Daoy (cell line): ENCODE measurements around the gene GK. TPM values are rescaled to one million over a fixed set of nuclear protein-coding genes. Genes with fewer than 3 reads are reported as not detected.
"Not testable (repeated sequence)": the region's sequence is repeated elsewhere in the genome, so short reads cannot be mapped to it uniquely, and the experiment has no call there.

Source experiments
- DNase-seq: peaks from one replicate; pipeline ENCODE4 v3.0.0-alpha.2; 2015; ENCODE audit warnings: low read depth
- total RNA-seq: library from RNA; depleted of rRNA; stranded (reverse); fragments of >200 nt; shearing (Covaris generic); gene quantifications from 2 replicates; pipeline ENCODE4 v1.2.3, GENCODE V29; 2014; rRNA removed

GK gene
- total RNA-seq, 1 experiment from 2014 or later, result 5.6 TPM

- DNase-seq, result no peak
Observed at GRCh38 chrX:30706216-30706775, 53.1 kb downstream of the GK start.

GRCh38 chrX:30712214-30712613, 59.0 kb downstream of the GK start:
- no peak for DNase-seq

- peak; percentile 24 for DNase-seq
Observed at GRCh38 chrX:30713061-30713525, 59.9 kb downstream of the GK start.

- DNase-seq, result no peak
Observed at GRCh38 chrX:30714138-30714537, 60.9 kb downstream of the GK start.

GRCh38 chrX:30715976-30716375, 62.8 kb downstream of the GK start:
- no peak for DNase-seq

- no peak for DNase-seq
Observed at GRCh38 chrX:30733852-30734660, 80.8 kb downstream of the GK start.

GRCh38 chrX:30734782-30735181, 81.6 kb downstream of the GK start:
- DNase-seq, result no peak

- DNase-seq, result peak; percentile 46
Observed at GRCh38 chrX:30735839-30736238, 82.6 kb downstream of the GK start.

- no peak for DNase-seq
Observed at GRCh38 chrX:30741545-30741944, 88.3 kb downstream of the GK start.

GRCh38 chrX:30748342-30748960, 95.2 kb downstream of the GK start:
- peak; percentile 8 for DNase-seq

GRCh38 chrX:30751497-30751896, 98.3 kb downstream of the GK start:
- peak; percentile 5 for DNase-seq

- no peak for DNase-seq
Observed at GRCh38 chrX:30762755-30763154, 109.5 kb downstream of the GK start.

GRCh38 chrX:30773764-30774163, 120.5 kb downstream of the GK start:
- not testable (repeated sequence) for DNase-seq

GRCh38 chrX:30777575-30777974, 124.4 kb downstream of the GK start:
- DNase-seq, result no peak

GRCh38 chrX:30779453-30780030, 126.3 kb downstream of the GK start:
- no peak for DNase-seq

Other genes starting within 250 kb of the GK start
- not detected in 2 replicates for gene TASL, start 75.7 kb upstream of the GK start, total RNA-seq
- gene TAB3, start 235.8 kb downstream of the GK start, total RNA-seq, result 9.5 and 13.5 TPM in 2 replicates